Colonic mucosa (tissue), 4 donors: ENCODE results near the gene TRMO. TPM values are rescaled to one million over a fixed set of nuclear protein-coding genes. Genes with fewer than 3 reads are reported as not detected.

Experiments
- DNase-seq: peaks from one replicate; pipeline ENCODE4 v3.0.0-alpha.2; 2020
- H3K27ac ChIP-seq: fragments of 200-600 bp; one replicate; pipeline ENCODE4 v1.8.0; 2021
- H3K27me3 ChIP-seq: fragments of 200-600 bp; one replicate; pipeline ENCODE4 v1.8.0; 2021
- H3K36me3 ChIP-seq: fragments of 200-600 bp; one replicate; pipeline ENCODE4 v1.8.0; 2021
- H3K4me1 ChIP-seq: fragments of 200-600 bp; one replicate; pipeline ENCODE4 v1.8.0; 2021; ENCODE audit warnings: mild to moderate bottlenecking
- H3K4me3 ChIP-seq: fragments of 200-600 bp; one replicate; pipeline ENCODE4 v1.8.0; 2021
- H3K9ac ChIP-seq, 2 donors: one replicate each; pipeline ENCODE4 v1.7.0; 2013; ENCODE audit warnings: control low read depth in 2 of 2, low read depth in 2 of 2, low read length in 2 of 2
- H3K9me3 ChIP-seq: fragments of 200-600 bp; one replicate; pipeline ENCODE4 v1.8.0; 2021
- CTCF ChIP-seq: fragments of 200-600 bp; IDR thresholded peaks from one replicate; pipeline ENCODE4 v1.8.0; 2022; ENCODE audit warnings: antibody characterized with exemption, mild to moderate bottlenecking
- intact Hi-C: fragments of 100-400 bp; cut with DNase I; formaldehyde crosslinking; loops from one replicate; pipeline ENCODE4 v1.14.1; 2022
- total RNA-seq, 2 donors: library from RNA; stranded (reverse); fragmentation: NEBNext Ultra II Directional in 1 of 2; extraction: Animal tissue kit (Norgen Biotek cat#: 25700) in 1 of 2; gene quantifications; one replicate each; pipeline ENCODE4 v1.2.1, GENCODE V29; 2021
- donor health status: healthy.
- donor health status: DM: no; HTN: no; CAD: no.
- donor health status: DM: no; HTN: no; CAD: no.

Gene TRMO, protein sequence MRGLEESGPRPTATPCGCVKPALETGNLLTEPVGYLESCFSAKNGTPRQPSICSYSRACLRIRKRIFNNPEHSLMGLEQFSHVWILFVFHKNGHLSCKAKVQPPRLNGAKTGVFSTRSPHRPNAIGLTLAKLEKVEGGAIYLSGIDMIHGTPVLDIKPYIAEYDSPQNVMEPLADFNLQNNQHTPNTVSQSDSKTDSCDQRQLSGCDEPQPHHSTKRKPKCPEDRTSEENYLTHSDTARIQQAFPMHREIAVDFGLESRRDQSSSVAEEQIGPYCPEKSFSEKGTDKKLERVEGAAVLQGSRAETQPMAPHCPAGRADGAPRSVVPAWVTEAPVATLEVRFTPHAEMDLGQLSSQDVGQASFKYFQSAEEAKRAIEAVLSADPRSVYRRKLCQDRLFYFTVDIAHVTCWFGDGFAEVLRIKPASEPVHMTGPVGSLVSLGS
- 10 to 100 TPM; 10.2 to 11.9 TPM for total RNA-seq

GRCh38 chr9:97921959-97922724, at the start of gene TRMO:
Gene TRMO, minus strand, starts transcription at chr9:97922500. Its CDS starts 7 bp downstream, at chr9:97922493.
- no peaks in the 10 kb centered on the region for H3K9me3 ChIP-seq
- peak within 1 kb of the TSS; percentile 89 for H3K9ac ChIP-seq
- DNase-seq, result peak; percentile 98
- H3K4me1 ChIP-seq, result peaks cover 4% of the 10 kb centered on the region
- peak within 1 kb of the TSS; percentile 95 for H3K27ac ChIP-seq
- no peaks in the 10 kb centered on the region for H3K36me3 ChIP-seq
- TF ChIP-seq CTCF, result peak; percentile 74
- intact Hi-C loops, result loop anchor here (5.0 kb wide), 1 partner anchor 335 kb away; the partner anchor contains the start of gene TBC1D2
- H3K27me3 ChIP-seq, result no peaks in the 10 kb centered on the region
- H3K4me3 ChIP-seq, result peak within 1 kb of the TSS; percentile 48

DNA sequence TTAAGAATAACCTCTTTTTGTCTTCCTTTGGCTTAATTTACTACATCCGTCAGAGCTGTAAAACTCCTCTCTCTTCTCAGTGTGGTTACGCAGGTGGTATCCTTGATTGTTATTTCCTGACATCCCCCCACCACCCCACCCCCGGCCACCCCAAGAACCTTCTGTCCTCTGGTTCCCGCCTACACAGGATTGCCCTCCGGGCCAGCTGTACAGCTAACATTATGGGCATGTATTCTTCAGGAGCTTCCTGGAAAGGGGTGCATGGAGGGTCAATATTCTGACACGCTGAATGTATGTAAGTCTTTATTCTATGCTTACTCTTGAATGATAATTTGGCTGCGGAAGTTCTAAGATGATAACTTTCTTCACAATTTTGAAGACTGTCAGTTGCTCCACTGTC, 47.9 kb upstream of the TRMO start:
- Histone ChIP-seq H3K27me3 (no peaks in the 10 kb centered on the region), H3K27ac (no peak overlapping the region), H3K9me3 (no peaks in the 10 kb centered on the region), H3K9ac (no peak overlapping the region), H3K4me3 (no peak overlapping the region), H3K36me3 (no peaks in the 10 kb centered on the region), H3K4me1 (no peaks in the 10 kb centered on the region)
- TF ChIP-seq CTCF, result no peak
- intact Hi-C loops, result no loop called here
- no peak for DNase-seq

GRCh38 chr9:97969014-97969413, 46.7 kb upstream of the TRMO start:
- Histone ChIP-seq H3K27ac (no peak overlapping the region), H3K27me3 (no peaks in the 10 kb centered on the region), H3K36me3 (no peaks in the 10 kb centered on the region), H3K9ac (no peak overlapping the region), H3K4me1 (no peaks in the 10 kb centered on the region), H3K9me3 (no peaks in the 10 kb centered on the region), H3K4me3 (no peak overlapping the region)
- DNase-seq, result no peak
- TF ChIP-seq CTCF, result no peak
- intact Hi-C loops, result no loop called here

DNA sequence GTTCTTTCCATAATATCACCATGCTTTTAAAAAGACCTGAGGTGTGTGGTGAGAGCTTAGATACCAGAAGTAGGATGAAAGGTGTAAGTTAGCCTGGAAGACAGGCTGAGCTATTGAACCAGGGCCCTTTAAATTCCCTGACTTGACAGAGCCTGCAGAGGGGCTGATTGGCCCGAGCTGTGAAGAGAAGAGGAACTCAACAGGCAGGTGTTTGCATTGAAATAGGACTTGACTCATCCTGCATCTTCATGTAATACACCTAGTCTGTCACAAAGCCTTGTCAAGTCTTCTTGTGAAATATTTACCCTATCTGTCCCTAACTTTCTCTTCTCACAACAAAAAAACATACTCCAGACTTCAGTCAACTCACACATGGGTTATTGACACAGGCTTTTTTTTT, 44.2 kb upstream of the TRMO start:
- Histone ChIP-seq H3K9ac (no peak overlapping the region), H3K36me3 (no peaks in the 10 kb centered on the region), H3K27ac (no peak overlapping the region), H3K4me1 (no peaks in the 10 kb centered on the region), H3K9me3 (no peaks in the 10 kb centered on the region), H3K4me3 (no peak overlapping the region), H3K27me3 (no peaks in the 10 kb centered on the region)
- intact Hi-C loops, result no loop called here
- TF ChIP-seq CTCF, result no peak
- no peak for DNase-seq

DNA sequence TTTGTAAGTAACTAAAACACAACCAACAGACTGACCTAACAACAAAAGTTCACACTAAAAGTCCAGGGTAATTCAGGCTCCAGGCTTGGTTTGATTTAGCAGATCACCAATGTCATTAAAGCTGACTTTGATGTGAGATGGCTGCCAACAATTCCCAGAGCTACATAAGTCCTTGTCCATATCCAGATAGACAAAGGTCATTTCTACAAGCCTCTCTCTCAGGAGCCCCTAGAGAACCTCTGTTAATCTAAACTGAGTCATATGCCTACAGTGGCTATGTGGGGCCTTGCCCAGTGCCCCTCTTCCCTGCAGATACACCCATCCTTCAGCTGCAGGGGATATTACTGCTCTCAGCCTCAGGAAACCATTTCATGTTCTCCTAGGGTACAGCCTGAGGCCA, 42.6 kb upstream of the TRMO start:
- no peak overlapping the region for H3K9ac ChIP-seq
- H3K36me3 ChIP-seq, result no peaks in the 10 kb centered on the region
- no peak overlapping the region for H3K4me3 ChIP-seq
- TF ChIP-seq CTCF, result no peak
- H3K27me3 ChIP-seq, result no peaks in the 10 kb centered on the region
- H3K4me1 ChIP-seq, result no peaks in the 10 kb centered on the region
- intact Hi-C loops, result no loop called here
- no peak for DNase-seq
- no peaks in the 10 kb centered on the region for H3K9me3 ChIP-seq
- H3K27ac ChIP-seq, result no peak overlapping the region
